Activated CD8-positive, alpha-beta memory T cell treated with anti-CD3 and anti-CD28 coated beads for 36 hours (primary cell): ENCODE data around the gene SURF6. TPM values are rescaled to one million over a fixed set of nuclear protein-coding genes. Genes with fewer than 3 reads are reported as not detected.

ENCODE experiments used
- CTCF ChIA-PET: fragments of 350-600 bp; sonication (Branson Sonifier 250); formaldehyde crosslinking; loops from one replicate; lab custom pipeline; 2021; ENCODE audit warnings: antibody characterized with exemption; lab: Charles Lee
- POLR2A ChIA-PET: fragments of 350-600 bp; sonication (Branson Sonifier 250); formaldehyde crosslinking; loops from one replicate; lab custom pipeline; 2021; ENCODE audit warnings: antibody characterized with exemption; lab: Charles Lee
- total RNA-seq, 2 experiments: library from RNA; stranded (reverse); gene quantifications; one replicate each; pipeline ENCODE4 v1.2.3, GENCODE V29; 2021

Gene SURF6
- total RNA-seq, 2 experiments from 2014 or later, result 33.0 to 34.2 TPM

GRCh38 chr9:133355881-133356357 is 19.9 kb upstream of the SURF6 start:
- ChIA-PET CTCF (interaction anchor here (0.6 to 3.9 kb wide), 7 partner anchors 9 to 131 kb away, joined by 3 to 27 read pairs (median 3); no protein-coding TSS in a partner anchor), POLR2A (interaction anchor here (1.0 to 8.5 kb wide), 6 partner anchors 8 to 325 kb away, joined by 3 to 93 read pairs (median 8); partner anchors contain the start of genes GTF3C5, MED22 and RPL7A)

GRCh38 chr9:133354766-133355165 is 18.8 kb upstream of the SURF6 start:
- ChIA-PET POLR2A (interaction anchor here (8.5 kb wide), 1 partner anchor 16 kb away, joined by 93 read pairs; no protein-coding TSS in a partner anchor), CTCF (interaction anchor here (1.1 to 3.9 kb wide), 3 partner anchors 10 to 132 kb away, joined by 3 to 27 read pairs (median 4); no protein-coding TSS in a partner anchor)

- POLR2A ChIA-PET, result interaction anchor here (1.3 to 8.5 kb wide), 3 partner anchors 9 to 20 kb away, joined by 3 to 93 read pairs (median 5); no protein-coding TSS in a partner anchor
- CTCF ChIA-PET, result interaction anchor here (0.6 to 2.1 kb wide), 4 partner anchors 13 to 66 kb away, joined by 3 to 6 read pairs (median 4); no protein-coding TSS in a partner anchor
Observed at GRCh38 chr9:133353548-133353947, 17.6 kb upstream of the SURF6 start.

GRCh38 chr9:133352635-133353340 is 16.8 kb upstream of the SURF6 start:
- POLR2A ChIA-PET, result interaction anchor here (1.3 to 8.5 kb wide), 3 partner anchors 10 to 21 kb away, joined by 3 to 93 read pairs (median 5); no protein-coding TSS in a partner anchor
- CTCF ChIA-PET, result interaction anchor here (1.3 to 2.1 kb wide), 4 partner anchors 11 to 21 kb away, joined by 4 to 6 read pairs (median 4); no protein-coding TSS in a partner anchor

- POLR2A ChIA-PET, result interaction anchor here (2.5 to 6.8 kb wide), 2 partner anchors 14 to 20 kb away, joined by 12 to 172 read pairs; partner anchors contain the start of genes STKLD1 and SURF4
- CTCF ChIA-PET, result interaction anchor here (0.6 to 4.9 kb wide), 5 partner anchors 10 to 128 kb away, joined by 3 to 41 read pairs (median 4); no protein-coding TSS in a partner anchor
Observed at GRCh38 chr9:133351908-133352634, 16.1 kb upstream of the SURF6 start.

GRCh38 chr9:133351526-133351907 is 15.5 kb upstream of the SURF6 start:
- ChIA-PET CTCF (interaction anchor here (0.6 to 4.9 kb wide), 5 partner anchors 8 to 129 kb away, joined by 3 to 41 read pairs (median 10); no protein-coding TSS in a partner anchor), POLR2A (interaction anchor here (2.5 to 6.8 kb wide), 2 partner anchors 14 to 21 kb away, joined by 12 to 172 read pairs; partner anchors contain the start of genes STKLD1 and SURF4)

GRCh38 chr9:133349965-133350616 is 14.1 kb upstream of the SURF6 start:
- ChIA-PET POLR2A (interaction anchor here (0.8 to 6.8 kb wide), 6 partner anchors 9 to 22 kb away, joined by 3 to 172 read pairs (median 6); partner anchors contain the start of genes STKLD1, SURF4 and SURF6), CTCF (interaction anchor here (0.6 to 4.9 kb wide), 5 partner anchors 9 to 58 kb away, joined by 3 to 41 read pairs (median 10); no protein-coding TSS in a partner anchor)

GRCh38 chr9:133348718-133349573 is 13.0 kb upstream of the SURF6 start:
- ChIA-PET POLR2A (interaction anchor here (0.6 to 6.8 kb wide), 8 partner anchors 9 to 318 kb away, joined by 3 to 172 read pairs (median 4); partner anchors contain the start of genes GTF3C5, SLC2A6, STKLD1 and SURF4), CTCF (interaction anchor here (1.0 to 4.9 kb wide), 5 partner anchors 8 to 22 kb away, joined by 3 to 41 read pairs (median 3); no protein-coding TSS in a partner anchor)

- POLR2A ChIA-PET, result interaction anchor here (0.6 to 6.8 kb wide), 14 partner anchors 9 to 317 kb away, joined by 3 to 172 read pairs (median 4); partner anchors contain the start of genes GTF3C5, SLC2A6, STKLD1 and SURF1
- CTCF ChIA-PET, result interaction anchor here (1.0 to 4.9 kb wide), 3 partner anchors 9 to 23 kb away, joined by 3 to 41 read pairs (median 3); no protein-coding TSS in a partner anchor
Observed at GRCh38 chr9:133347985-133348717, 12.2 kb upstream of the SURF6 start, which contains the start of the genes MED22 and RPL7A. Gene MED22 (minus strand): TSS chr9:133348131. CDS start chr9:133346662, 1,469 bp downstream. Gene RPL7A (plus strand): TSS chr9:133348218. CDS start chr9:133348244, 26 bp downstream.

- POLR2A ChIA-PET, result interaction anchor here (0.7 to 6.8 kb wide), 12 partner anchors 8 to 316 kb away, joined by 3 to 172 read pairs (median 4); partner anchors contain the start of genes GTF3C5, SLC2A6, STKLD1 and SURF1
- CTCF ChIA-PET, result interaction anchor here (1.0 to 4.9 kb wide), 3 partner anchors 9 to 24 kb away, joined by 3 to 41 read pairs (median 3); no protein-coding TSS in a partner anchor
Observed at GRCh38 chr9:133347515-133347984, 11.6 kb upstream of the SURF6 start.

GRCh38 chr9:133346021-133346785 is 10.2 kb upstream of the SURF6 start:
- CTCF ChIA-PET, result interaction anchor here (1.0 to 1.2 kb wide), 2 partner anchors 19 to 26 kb away, joined by 3 read pairs; no protein-coding TSS in a partner anchor
- POLR2A ChIA-PET, result interaction anchor here (0.7 to 6.8 kb wide), 4 partner anchors 10 to 75 kb away, joined by 3 to 172 read pairs (median 4); partner anchors contain the start of genes STKLD1, SURF1, SURF2 and SURF4

- CTCF ChIA-PET, result interaction anchor here (1.0 kb wide), 1 partner anchor 26 kb away, joined by 3 read pairs; no protein-coding TSS in a partner anchor
- POLR2A ChIA-PET, result interaction anchor here (1.2 to 6.8 kb wide), 2 partner anchors 11 to 27 kb away, joined by 4 to 172 read pairs; partner anchors contain the start of genes STKLD1, SURF1, SURF2 and SURF4
Observed at GRCh38 chr9:133345596-133345995, 9.6 kb upstream of the SURF6 start.

GRCh38 chr9:133344979-133345378 is 9.0 kb upstream of the SURF6 start:
- POLR2A ChIA-PET, result no interaction called here
- CTCF ChIA-PET, result no interaction called here

GRCh38 chr9:133344071-133344470 is 8.1 kb upstream of the SURF6 start:
- ChIA-PET CTCF (no interaction called here), POLR2A (interaction anchor here (1.1 kb wide), 1 partner anchor 22 kb away, joined by 7 read pairs; no protein-coding TSS in a partner anchor)
